SKM-1 treated with dmso at 0.1 percent for 144 hours (cell line): ENCODE data around the gene SLC35D2.
A peak's percentile ranks its signal among the peaks of the same experiment; 100 is the strongest.
"Not testable (repeated sequence)": the region's sequence is repeated elsewhere in the genome, so short reads cannot be mapped to it uniquely, and the experiment has no call there.

Experiments
- DNase-seq: peaks from one replicate; lab custom pipeline; 2025; ENCODE audit not compliant: unreplicated experiment; lab: John Stamatoyannopoulos, UW

SLC35D2 gene

DNA sequence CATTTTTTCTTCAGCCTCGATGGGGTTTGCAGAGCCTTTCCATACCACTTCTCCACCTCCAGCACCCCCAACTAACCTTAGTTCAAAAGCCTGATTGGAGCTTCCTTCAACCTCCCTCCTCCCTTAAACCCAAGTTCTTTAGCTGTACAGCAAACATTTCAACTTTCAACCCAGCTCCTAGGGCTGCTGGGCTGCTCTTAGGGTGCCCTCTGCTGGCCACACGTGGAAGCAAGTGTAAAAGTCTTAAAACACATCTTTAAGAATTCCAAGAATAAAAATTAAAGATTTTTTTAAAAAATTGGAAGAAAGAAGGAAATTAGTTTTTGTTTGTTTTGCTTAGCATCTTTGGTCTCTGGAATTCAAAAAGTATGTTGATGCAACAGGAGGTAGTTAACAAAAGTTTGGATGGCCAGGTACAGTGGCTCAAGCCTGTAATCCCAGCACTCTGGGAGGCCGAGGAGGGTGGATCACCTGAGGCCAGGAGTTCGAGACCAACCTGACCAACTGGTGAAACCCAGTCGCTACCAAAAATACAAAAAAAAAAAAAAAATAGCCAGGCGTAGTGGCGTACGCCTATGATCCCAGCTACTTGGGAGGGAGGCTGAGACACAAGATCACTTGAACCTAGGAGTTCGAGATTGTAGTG lies 66.1 kb downstream of the SLC35D2 start:
- peak; percentile 0 for DNase-seq

DNA sequence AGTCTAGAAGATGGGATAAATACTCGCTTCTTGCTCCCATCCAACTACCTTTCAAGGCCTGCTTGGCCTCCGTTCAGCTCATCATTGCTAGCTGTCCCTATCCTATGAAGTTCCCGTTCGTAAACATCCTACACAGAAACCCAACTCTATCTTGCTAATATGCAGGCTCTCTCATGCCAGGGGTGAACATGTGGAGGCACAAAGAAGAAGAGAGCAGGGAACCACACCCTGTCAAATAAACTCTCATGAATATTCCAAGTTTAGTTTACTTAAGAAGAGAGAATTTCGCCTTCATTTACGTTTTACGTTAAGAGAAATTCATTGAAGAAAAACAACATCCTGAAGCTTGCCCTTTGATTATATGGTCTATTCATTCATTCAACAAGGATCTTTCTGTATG lies 73.7 kb downstream of the SLC35D2 start:
- DNase-seq: no peak

DNA sequence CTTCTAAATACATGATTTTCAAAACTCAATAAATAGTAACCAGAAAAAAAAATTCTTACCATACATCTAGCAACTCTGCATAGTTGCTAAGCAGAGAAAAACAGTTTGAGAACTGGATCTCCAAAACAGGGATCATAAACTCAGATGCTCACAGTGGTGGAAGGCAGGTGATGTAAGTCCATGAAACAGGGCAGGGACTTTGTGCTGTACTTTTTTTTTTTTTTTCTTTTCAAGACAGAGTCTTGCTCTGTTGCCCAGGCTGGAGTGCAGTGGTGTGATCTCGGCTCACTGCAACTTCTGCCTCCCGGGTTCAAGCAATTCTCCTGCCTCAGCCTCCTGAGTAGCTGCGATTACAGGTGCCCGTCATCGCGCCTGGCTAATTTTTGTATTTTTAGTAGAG lies 76.6 kb downstream of the SLC35D2 start:
- not testable (repeated sequence) for DNase-seq

- DNase-seq: no peak
Observed at GRCh38 chr9:96305171-96305570, 78.3 kb downstream of the SLC35D2 start.

GRCh38 chr9:96304230-96304629 lies 79.3 kb downstream of the SLC35D2 start:
- no peak for DNase-seq

- no peak for DNase-seq
Observed at GRCh38 chr9:96302021-96302420, 81.5 kb downstream of the SLC35D2 start, which contains the start of gene HSD17B3. HSD17B3 (minus strand) TSS chr9:96302176; CDS start chr9:96302104, 72 bp downstream.

- DNase-seq: no peak
Observed at GRCh38 chr9:96299823-96300222, 83.7 kb downstream of the SLC35D2 start.

DNA sequence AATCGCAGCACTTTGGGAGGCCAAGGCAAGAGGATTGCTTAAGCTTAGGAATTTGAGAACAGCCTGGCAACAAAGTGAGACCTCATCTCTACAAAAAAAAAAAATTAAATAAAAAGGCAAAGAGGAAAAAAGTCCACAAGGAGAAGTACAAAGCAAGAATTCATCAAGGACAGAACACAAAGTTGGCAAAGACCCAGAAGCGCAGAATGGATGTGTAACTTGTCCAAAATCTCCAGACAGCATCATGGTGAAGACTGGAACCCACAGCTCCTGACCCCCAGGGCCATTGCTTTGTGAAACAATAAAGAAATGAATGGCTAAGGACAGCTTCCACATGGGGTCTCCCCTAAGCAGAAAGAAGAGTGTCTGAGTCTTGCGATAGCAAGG lies 89.4 kb downstream of the SLC35D2 start:
- DNase-seq: no peak

DNA sequence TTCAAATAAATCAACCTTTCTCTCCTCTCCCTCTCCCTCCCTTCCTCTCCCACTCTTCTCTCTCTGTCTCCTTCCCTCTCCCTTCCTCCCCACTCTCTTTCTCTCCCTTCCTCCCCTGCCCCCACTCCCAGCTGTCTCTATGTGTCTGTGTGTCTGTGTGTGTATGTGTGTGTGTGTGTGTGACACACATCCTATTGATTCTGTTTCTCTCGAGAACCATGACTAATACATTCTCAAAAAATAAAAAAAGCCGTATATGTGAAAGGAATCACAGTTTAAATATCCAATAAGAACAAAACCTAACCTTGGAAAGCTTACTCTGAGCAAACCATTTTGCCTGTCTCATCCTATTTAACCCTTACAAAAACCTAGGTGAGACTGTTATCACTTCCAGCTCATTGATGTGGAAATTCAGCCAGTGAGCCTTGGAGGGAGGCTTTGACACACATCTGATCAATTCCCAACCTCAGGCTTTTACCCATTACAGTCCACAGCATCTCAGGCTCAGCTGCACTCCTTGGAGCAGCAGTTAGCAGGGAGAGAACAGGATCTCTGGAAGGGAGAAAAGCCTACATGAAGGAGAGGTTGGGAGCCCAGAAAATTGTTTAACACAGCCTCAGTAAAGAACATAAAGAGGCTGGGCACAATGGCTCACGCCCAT lies 89.9 kb downstream of the SLC35D2 start:
- no peak for DNase-seq

DNA sequence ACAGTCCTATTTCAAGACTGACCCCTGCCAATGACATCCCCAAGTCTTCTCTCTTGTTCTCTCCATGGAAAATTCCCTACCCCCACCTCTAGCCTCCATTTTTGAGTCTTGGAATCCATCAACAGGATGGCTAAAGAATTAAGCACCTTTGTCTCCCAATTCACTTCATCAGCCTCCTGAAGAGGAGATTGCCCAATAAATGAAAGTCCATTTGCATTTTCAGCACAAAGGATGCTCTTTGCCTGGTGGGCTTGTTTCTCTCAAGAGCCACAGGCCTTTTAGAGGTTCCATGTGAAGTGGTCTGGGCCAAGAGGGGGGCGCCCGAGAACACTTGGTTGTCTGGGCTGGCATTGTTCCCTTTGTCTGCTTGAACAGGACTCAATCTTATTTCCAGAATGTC lies 94.1 kb downstream of the SLC35D2 start:
- no peak for DNase-seq

DNA sequence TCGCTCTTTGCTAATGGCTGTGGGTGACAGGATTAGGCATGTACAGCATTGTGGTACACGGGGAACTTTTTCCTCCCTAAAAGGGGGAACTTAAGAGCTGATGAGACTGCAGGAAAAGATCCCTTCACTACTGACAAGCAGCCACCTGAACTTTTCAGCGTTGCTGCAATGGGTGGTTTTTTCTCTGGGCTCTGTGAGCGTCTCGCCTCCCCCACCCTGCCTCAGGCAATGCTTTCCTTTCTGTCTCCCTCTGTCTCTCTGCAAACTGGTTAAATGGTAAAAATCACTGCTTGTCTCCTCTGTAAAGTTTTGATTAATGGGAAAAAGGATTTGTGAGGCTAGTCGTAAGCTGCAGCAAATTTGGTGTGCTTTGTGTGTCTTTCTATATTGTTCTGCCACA lies 101.9 kb downstream of the SLC35D2 start:
- no peak for DNase-seq

- no peak for DNase-seq
Observed at GRCh38 chr9:96279932-96280331, 103.6 kb downstream of the SLC35D2 start.

GRCh38 chr9:96274939-96275338 lies 108.6 kb downstream of the SLC35D2 start:
- no peak for DNase-seq
